GM12873 (cell line): Measurements from ENCODE around the gene TIMP1.

Experiments used
- TF ChIP-seq, protein P1 (sequence below): IDR thresholded peaks from 2 replicates; pipeline ENCODE4 v1.5.1; 2012; ENCODE audit warnings: low read depth, mild to moderate bottlenecking, moderate library complexity, low read length, control low read depth; ENCODE audit not compliant: insufficient read depth; ENCODE audit errors: missing control alignments

Gene TIMP1

DNA sequence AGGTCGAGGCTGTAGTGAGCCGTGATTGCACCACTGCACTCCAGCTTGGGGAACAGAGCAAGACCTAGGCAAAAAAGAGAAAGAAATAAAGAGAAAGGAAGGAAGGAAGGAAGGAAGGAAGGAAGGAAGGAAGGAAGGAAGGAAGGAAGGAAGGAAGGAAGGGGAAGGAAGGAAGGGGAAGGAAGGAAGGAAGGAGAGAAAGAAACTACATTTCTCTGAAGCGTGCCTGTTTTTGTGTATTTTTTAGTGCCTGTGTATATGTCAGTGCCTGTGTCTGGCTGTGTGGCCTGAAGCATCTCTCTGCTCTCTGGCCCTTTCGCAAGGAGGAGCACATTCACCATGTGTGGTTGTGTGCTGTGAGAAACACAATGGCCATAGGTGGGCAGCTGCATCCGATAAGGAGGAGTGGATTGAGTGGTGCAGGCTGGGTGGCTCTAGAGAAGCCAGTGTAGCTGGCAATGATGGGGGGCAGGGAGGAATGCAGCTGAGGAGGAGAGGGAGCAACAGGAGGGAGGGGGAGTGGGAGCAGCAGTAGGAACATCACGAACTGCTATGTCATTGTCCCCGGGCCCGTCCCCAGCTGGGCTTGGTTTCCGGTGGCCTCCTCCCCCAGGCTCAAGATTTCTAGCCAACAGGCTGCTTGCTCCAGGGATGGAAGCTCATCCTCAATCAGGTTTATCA is 26.0 kb downstream of the TIMP1 start:
- TF ChIP-seq, protein P1, sequence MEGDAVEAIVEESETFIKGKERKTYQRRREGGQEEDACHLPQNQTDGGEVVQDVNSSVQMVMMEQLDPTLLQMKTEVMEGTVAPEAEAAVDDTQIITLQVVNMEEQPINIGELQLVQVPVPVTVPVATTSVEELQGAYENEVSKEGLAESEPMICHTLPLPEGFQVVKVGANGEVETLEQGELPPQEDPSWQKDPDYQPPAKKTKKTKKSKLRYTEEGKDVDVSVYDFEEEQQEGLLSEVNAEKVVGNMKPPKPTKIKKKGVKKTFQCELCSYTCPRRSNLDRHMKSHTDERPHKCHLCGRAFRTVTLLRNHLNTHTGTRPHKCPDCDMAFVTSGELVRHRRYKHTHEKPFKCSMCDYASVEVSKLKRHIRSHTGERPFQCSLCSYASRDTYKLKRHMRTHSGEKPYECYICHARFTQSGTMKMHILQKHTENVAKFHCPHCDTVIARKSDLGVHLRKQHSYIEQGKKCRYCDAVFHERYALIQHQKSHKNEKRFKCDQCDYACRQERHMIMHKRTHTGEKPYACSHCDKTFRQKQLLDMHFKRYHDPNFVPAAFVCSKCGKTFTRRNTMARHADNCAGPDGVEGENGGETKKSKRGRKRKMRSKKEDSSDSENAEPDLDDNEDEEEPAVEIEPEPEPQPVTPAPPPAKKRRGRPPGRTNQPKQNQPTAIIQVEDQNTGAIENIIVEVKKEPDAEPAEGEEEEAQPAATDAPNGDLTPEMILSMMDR, result no peak

DNA sequence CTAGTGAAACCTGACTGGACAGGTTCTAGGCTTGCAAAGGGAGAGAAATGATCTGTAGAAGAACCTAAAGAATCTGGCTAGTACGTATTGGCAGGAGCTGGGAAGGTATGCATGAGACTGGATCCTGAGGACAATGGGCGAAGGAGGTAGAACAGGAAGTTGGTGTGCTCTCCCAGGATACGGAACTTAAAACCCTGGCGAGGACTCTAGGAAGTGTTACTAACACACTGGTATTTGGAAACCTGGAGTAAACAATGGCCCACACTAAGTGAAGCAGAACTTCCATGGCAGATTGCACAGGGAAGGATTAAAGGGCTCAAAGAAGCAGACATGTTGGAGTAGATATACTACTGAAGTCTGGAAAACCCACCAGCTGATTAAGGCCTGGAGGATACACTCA is 28.3 kb downstream of the TIMP1 start:
- TF ChIP-seq, protein P1, result no peak

DNA sequence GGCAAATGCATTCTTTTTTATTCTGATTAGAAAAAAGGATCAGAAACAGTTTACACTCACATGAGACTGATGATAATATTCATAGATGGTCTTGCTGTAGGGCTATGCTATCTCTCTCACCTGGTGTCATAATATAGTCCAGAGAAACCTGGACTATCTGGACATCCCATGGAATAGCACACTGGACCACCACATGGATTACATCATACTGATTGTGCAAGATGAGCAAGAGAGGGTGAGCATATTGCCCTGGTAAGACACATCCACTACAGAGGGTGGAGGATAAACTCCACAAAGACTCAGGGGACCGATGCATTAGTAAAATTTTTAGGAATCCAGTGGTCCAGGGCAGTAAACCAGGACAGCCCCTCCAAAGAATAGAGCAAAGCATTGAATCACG is 29.3 kb downstream of the TIMP1 start:
- TF ChIP-seq, protein P1, result no peak

DNA sequence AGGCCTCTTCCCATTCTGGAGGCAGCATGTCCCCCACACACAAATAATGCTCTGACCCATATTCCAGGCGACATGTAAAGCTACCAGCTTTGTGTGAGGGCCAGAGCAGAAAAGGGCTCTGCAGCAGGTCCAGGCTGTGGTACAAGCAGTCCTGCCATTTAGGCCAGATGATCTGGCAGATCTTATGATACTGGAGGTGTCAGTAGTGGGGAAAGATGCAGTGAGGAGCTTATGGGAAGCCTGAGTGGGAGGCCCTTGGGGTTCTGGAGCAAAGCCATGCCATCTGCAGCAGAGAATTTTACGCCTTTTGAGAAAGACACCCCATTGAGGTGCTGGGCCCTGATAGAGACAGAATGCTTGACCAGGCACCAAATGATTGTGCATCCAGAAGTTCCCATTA is 29.7 kb downstream of the TIMP1 start:
- TF ChIP-seq, protein P1, result no peak

DNA sequence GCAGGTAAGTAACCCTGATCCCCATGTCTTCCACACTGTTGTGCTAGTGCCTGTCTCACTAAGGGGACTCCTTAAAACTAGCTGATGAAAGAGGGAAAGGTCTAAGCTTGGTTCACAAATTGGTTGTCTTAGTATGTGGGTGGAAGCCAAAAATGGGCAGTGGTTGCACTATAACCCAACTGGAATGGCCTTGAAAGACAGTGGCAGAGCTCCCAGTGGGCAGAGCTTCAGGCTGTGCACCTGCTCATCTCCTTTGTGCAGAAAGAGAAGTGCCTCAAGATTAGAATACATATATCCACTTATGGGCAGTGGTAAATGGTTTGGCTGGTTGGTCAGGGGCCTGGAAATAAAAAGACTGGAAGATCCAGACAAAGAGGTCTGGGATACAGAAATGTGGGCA is 30.2 kb downstream of the TIMP1 start:
- TF ChIP-seq, protein P1, result no peak

DNA sequence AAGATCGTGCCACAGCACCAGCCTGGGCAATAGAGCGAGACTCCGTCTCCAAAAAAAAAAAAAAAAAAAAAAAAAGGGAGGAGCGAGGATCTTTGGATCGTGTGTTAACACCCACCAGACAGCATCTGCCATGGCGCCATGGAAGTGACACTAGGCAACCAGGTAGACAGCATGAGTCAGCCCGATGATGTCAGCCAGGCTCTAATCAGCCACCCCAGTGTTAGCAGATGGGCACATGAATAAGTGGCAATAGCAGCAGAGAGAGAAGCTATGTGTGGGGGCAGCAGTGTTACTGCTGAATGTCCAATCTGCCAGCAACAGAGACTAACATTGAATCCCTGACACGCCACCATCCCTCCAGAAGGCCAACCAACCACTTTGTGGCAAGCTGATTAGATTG is 30.8 kb downstream of the TIMP1 start:
- TF ChIP-seq, protein P1, result no peak

DNA sequence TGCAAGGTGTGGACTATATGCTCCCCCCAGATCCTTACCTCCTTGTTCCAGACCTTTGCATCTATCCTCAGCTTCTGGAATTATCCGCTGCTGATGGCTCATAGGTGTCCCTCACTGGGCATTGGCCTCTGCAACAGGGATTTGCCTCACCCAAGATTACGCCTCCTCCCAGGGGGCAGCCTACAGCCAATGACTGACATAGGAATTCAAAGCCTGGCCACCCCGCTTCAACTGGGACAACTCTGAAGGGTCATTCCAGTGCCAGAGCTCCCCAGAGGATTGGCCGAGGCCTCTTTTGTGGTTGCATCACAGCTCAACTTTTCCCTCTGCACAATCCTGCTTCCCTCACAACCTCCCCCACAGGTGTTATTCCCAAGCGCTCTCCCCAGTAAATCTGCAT is 32.4 kb downstream of the TIMP1 start:
- TF ChIP-seq, protein P1, result no peak
